Activated T-helper 2 cell treated with anti-CD3 and anti-CD28 coated beads, Interferon-gamma antibody, Interleukin-2, Interleukin-4, amounts not matched to agents 10 μg/mL and 5 μg/mL and 100 μg/mL, durations not matched to agents 14 hours and 24 hours and 36 hours (primary cell): Measurements from ENCODE around the gene TMEM163. TPM values are rescaled to one million over a fixed set of nuclear protein-coding genes. Genes with fewer than 3 reads are reported as not detected.

Experiments used
- DNase-seq: peaks from one replicate; pipeline ENCODE4 v3.0.0; 2021; ENCODE audit warnings: low spot score
- H3K27ac Mint-ChIP-seq: one replicate; pipeline ENCODE4 v1.8.0; 2021; ENCODE audit warnings: mixed read lengths
- H3K27me3 Mint-ChIP-seq: one replicate; pipeline ENCODE4 v1.8.0; 2021; ENCODE audit warnings: low read depth, mixed read lengths
- H3K36me3 Mint-ChIP-seq: one replicate; pipeline ENCODE4 v1.8.0; 2021; ENCODE audit warnings: low read depth, mixed read lengths
- H3K4me1 Mint-ChIP-seq: one replicate; pipeline ENCODE4 v1.8.0; 2021; ENCODE audit warnings: low read depth, mixed read lengths
- H3K4me3 Mint-ChIP-seq: one replicate; pipeline ENCODE4 v1.8.0; 2021; ENCODE audit warnings: low read depth, mild to moderate bottlenecking, moderate library complexity, mixed read lengths
- H3K9me3 Mint-ChIP-seq: one replicate; pipeline ENCODE4 v1.8.0; 2021; ENCODE audit warnings: mixed read lengths
- intact Hi-C: fragments of 100-400 bp; cut with micrococcal nuclease; formaldehyde crosslinking; loops from one replicate; pipeline ENCODE4 v1.15.1; 2023
- total RNA-seq: library from RNA; stranded (reverse); gene quantifications from 2 replicates; pipeline ENCODE4 v1.2.3, GENCODE V29; 2022

The TMEM163 gene
- total RNA-seq, 1 donor from 2014 or later: 0.27 TPM

GRCh38 chr2:134504586-134505336 lies 214.0 kb downstream of the TMEM163 start:
- intact Hi-C loops: no loop called here
- Mint-ChIP-seq H3K27ac (no peak overlapping the region), H3K9me3 (no peaks in the 10 kb centered on the region), H3K4me3 (no peak overlapping the region), H3K4me1 (no peaks in the 10 kb centered on the region), H3K36me3 (no peaks in the 10 kb centered on the region), H3K27me3 (peaks cover 2% of the 10 kb centered on the region)
- no peak for DNase-seq

GRCh38 chr2:134502104-134502503 lies 216.7 kb downstream of the TMEM163 start:
- H3K27me3 Mint-ChIP-seq: peaks cover 2% of the 10 kb centered on the region
- no peak overlapping the region for H3K4me3 Mint-ChIP-seq
- H3K9me3 Mint-ChIP-seq: no peaks in the 10 kb centered on the region
- no peaks in the 10 kb centered on the region for H3K36me3 Mint-ChIP-seq
- no peak for DNase-seq
- H3K27ac Mint-ChIP-seq: no peak overlapping the region
- H3K4me1 Mint-ChIP-seq: no peaks in the 10 kb centered on the region
- intact Hi-C loops: no loop called here

GRCh38 chr2:134501476-134502091 lies 217.2 kb downstream of the TMEM163 start:
- Mint-ChIP-seq H3K27ac (no peak overlapping the region), H3K9me3 (no peaks in the 10 kb centered on the region), H3K27me3 (peaks cover 2% of the 10 kb centered on the region), H3K4me3 (no peak overlapping the region), H3K4me1 (no peaks in the 10 kb centered on the region), H3K36me3 (no peaks in the 10 kb centered on the region)
- intact Hi-C loops: no loop called here
- no peak for DNase-seq

GRCh38 chr2:134500211-134500935 lies 218.4 kb downstream of the TMEM163 start:
- no peak overlapping the region for H3K27ac Mint-ChIP-seq
- no peaks in the 10 kb centered on the region for H3K36me3 Mint-ChIP-seq
- no peak overlapping the region for H3K4me3 Mint-ChIP-seq
- intact Hi-C loops: no loop called here
- H3K4me1 Mint-ChIP-seq: no peaks in the 10 kb centered on the region
- no peaks in the 10 kb centered on the region for H3K9me3 Mint-ChIP-seq
- no peak for DNase-seq
- H3K27me3 Mint-ChIP-seq: peaks cover 2% of the 10 kb centered on the region

- intact Hi-C loops: no loop called here
These were observed 219.4 kb downstream of the TMEM163 start for GRCh38 chr2:134499307-134499926.

GRCh38 chr2:134498654-134499053 lies 220.1 kb downstream of the TMEM163 start:
- Mint-ChIP-seq H3K27me3 (peaks cover 2% of the 10 kb centered on the region), H3K4me3 (no peak overlapping the region), H3K27ac (no peak overlapping the region), H3K36me3 (no peaks in the 10 kb centered on the region), H3K4me1 (no peaks in the 10 kb centered on the region), H3K9me3 (no peaks in the 10 kb centered on the region)
- intact Hi-C loops: no loop called here
- no peak for DNase-seq

More at GRCh38 chr2:134499307-134499926, 219.4 kb downstream of the TMEM163 start:
- no peak for DNase-seq
- H3K27me3 Mint-ChIP-seq: peaks cover 2% of the 10 kb centered on the region
- H3K36me3 Mint-ChIP-seq: no peaks in the 10 kb centered on the region
- no peak overlapping the region for H3K4me3 Mint-ChIP-seq
- no peaks in the 10 kb centered on the region for H3K9me3 Mint-ChIP-seq
- H3K27ac Mint-ChIP-seq: no peak overlapping the region
- H3K4me1 Mint-ChIP-seq: no peaks in the 10 kb centered on the region

- no peaks in the 10 kb centered on the region for H3K36me3 Mint-ChIP-seq
- H3K4me1 Mint-ChIP-seq: no peaks in the 10 kb centered on the region
- no peak overlapping the region for H3K4me3 Mint-ChIP-seq
- no peaks in the 10 kb centered on the region for H3K9me3 Mint-ChIP-seq
- H3K27ac Mint-ChIP-seq: no peak overlapping the region
- intact Hi-C loops: no loop called here
- peaks cover 4% of the 10 kb centered on the region for H3K27me3 Mint-ChIP-seq
- DNase-seq: no peak
These were observed 225.0 kb downstream of the TMEM163 start for GRCh38 chr2:134493797-134494196.

- intact Hi-C loops: no loop called here
- DNase-seq: no peak
- no peak overlapping the region for H3K4me3 Mint-ChIP-seq
- H3K27ac Mint-ChIP-seq: no peak overlapping the region
- H3K9me3 Mint-ChIP-seq: no peaks in the 10 kb centered on the region
- peaks cover 7% of the 10 kb centered on the region for H3K27me3 Mint-ChIP-seq
- no peaks in the 10 kb centered on the region for H3K4me1 Mint-ChIP-seq
- H3K36me3 Mint-ChIP-seq: no peaks in the 10 kb centered on the region
These were observed 226.9 kb downstream of the TMEM163 start for GRCh38 chr2:134491771-134492441.

- Mint-ChIP-seq H3K27me3 (peaks cover 7% of the 10 kb centered on the region), H3K4me1 (no peaks in the 10 kb centered on the region), H3K4me3 (no peak overlapping the region), H3K27ac (no peak overlapping the region), H3K9me3 (no peaks in the 10 kb centered on the region), H3K36me3 (no peaks in the 10 kb centered on the region)
- intact Hi-C loops: no loop called here
- no peak for DNase-seq
These were observed 227.8 kb downstream of the TMEM163 start for GRCh38 chr2:134491022-134491421.

- peaks cover 7% of the 10 kb centered on the region for H3K27me3 Mint-ChIP-seq
- H3K9me3 Mint-ChIP-seq: no peaks in the 10 kb centered on the region
- intact Hi-C loops: no loop called here
- H3K4me1 Mint-ChIP-seq: no peaks in the 10 kb centered on the region
- no peak overlapping the region for H3K27ac Mint-ChIP-seq
- no peaks in the 10 kb centered on the region for H3K36me3 Mint-ChIP-seq
- no peak overlapping the region for H3K4me3 Mint-ChIP-seq
- no peak for DNase-seq
These were observed 228.2 kb downstream of the TMEM163 start for GRCh38 chr2:134490559-134490958.

GRCh38 chr2:134489732-134490384 lies 228.9 kb downstream of the TMEM163 start:
- no peak overlapping the region for H3K27ac Mint-ChIP-seq
- H3K9me3 Mint-ChIP-seq: no peaks in the 10 kb centered on the region
- intact Hi-C loops: no loop called here
- no peaks in the 10 kb centered on the region for H3K4me1 Mint-ChIP-seq
- no peak for DNase-seq
- H3K36me3 Mint-ChIP-seq: no peaks in the 10 kb centered on the region
- peaks cover 7% of the 10 kb centered on the region for H3K27me3 Mint-ChIP-seq
- no peak overlapping the region for H3K4me3 Mint-ChIP-seq

- H3K9me3 Mint-ChIP-seq: no peaks in the 10 kb centered on the region
- no peak for DNase-seq
- intact Hi-C loops: no loop called here
These were observed 235.9 kb downstream of the TMEM163 start for GRCh38 chr2:134482766-134483340.

More at GRCh38 chr2:134482766-134483340, 235.9 kb downstream of the TMEM163 start:
- Mint-ChIP-seq H3K36me3 (no peaks in the 10 kb centered on the region), H3K27me3 (no peaks in the 10 kb centered on the region), H3K4me3 (no peak overlapping the region), H3K27ac (no peak overlapping the region), H3K4me1 (no peaks in the 10 kb centered on the region)
